Measurements from ENCODE around the gene CD72.
"Not testable (repeated sequence)": the region's sequence is repeated elsewhere in the genome, so short reads cannot be mapped to it uniquely, and the experiment has no call there.

The CD72 gene

GRCh38 chr9:35615981-35616680 is 2.1 kb downstream of the CD72 start:
- no peak for DNase-seq

- no peak for DNase-seq
Observed at GRCh38 chr9:35612843-35613242, 5.4 kb downstream of the CD72 start.

- not testable (repeated sequence) for DNase-seq
Observed at GRCh38 chr9:35612066-35612465, 6.1 kb downstream of the CD72 start.

- no peak for DNase-seq
Observed at GRCh38 chr9:35611230-35611797, 6.9 kb downstream of the CD72 start.

GRCh38 chr9:35609820-35610163 is 8.4 kb downstream of the CD72 start:
- DNase-seq, result no peak

- DNase-seq, result no peak
Observed at GRCh38 chr9:35609001-35609819, 9.0 kb downstream of the CD72 start.

GRCh38 chr9:35608221-35608620 is 10.0 kb downstream of the CD72 start:
- DNase-seq, result no peak

- DNase-seq, result no peak
Observed at GRCh38 chr9:35606726-35607125, 11.5 kb downstream of the CD72 start.

GRCh38 chr9:35606138-35606504 is 12.1 kb downstream of the CD72 start:
- no peak for DNase-seq

GRCh38 chr9:35605351-35606137 is 12.7 kb downstream of the CD72 start:
- DNase-seq, result no peak

GRCh38 chr9:35604578-35605350 is 13.4 kb downstream of the CD72 start, which contains the start of gene TESK1:
Gene TESK1 (plus strand): TSS chr9:35605262. CDS start chr9:35605620, 358 bp downstream.
- peak; percentile 55 for DNase-seq

- DNase-seq, result peak; percentile 100
Observed at GRCh38 chr9:35603986-35604577, 14.1 kb downstream of the CD72 start.

GRCh38 chr9:35603506-35603985 is 14.7 kb downstream of the CD72 start:
- DNase-seq, result peak; percentile 65

GRCh38 chr9:35599763-35600604 is 18.2 kb downstream of the CD72 start:
- no peak for DNase-seq

GRCh38 chr9:35598866-35599590 is 19.2 kb downstream of the CD72 start:
- DNase-seq, result no peak

- not testable (repeated sequence) for DNase-seq
Observed at GRCh38 chr9:35596907-35597306, 21.3 kb downstream of the CD72 start.

- DNase-seq, result no peak
Observed at GRCh38 chr9:35594471-35594870, 23.7 kb downstream of the CD72 start.

- DNase-seq, result no peak
Observed at GRCh38 chr9:35593581-35593980, 24.6 kb downstream of the CD72 start.

GRCh38 chr9:35588506-35588905 is 29.7 kb downstream of the CD72 start:
- DNase-seq, result not testable (repeated sequence)

GRCh38 chr9:35584681-35585080 is 33.5 kb downstream of the CD72 start:
- not testable (repeated sequence) for DNase-seq
